Measurements from ENCODE around the gene ALDH1L1.

ALDH1L1 gene

DNA sequence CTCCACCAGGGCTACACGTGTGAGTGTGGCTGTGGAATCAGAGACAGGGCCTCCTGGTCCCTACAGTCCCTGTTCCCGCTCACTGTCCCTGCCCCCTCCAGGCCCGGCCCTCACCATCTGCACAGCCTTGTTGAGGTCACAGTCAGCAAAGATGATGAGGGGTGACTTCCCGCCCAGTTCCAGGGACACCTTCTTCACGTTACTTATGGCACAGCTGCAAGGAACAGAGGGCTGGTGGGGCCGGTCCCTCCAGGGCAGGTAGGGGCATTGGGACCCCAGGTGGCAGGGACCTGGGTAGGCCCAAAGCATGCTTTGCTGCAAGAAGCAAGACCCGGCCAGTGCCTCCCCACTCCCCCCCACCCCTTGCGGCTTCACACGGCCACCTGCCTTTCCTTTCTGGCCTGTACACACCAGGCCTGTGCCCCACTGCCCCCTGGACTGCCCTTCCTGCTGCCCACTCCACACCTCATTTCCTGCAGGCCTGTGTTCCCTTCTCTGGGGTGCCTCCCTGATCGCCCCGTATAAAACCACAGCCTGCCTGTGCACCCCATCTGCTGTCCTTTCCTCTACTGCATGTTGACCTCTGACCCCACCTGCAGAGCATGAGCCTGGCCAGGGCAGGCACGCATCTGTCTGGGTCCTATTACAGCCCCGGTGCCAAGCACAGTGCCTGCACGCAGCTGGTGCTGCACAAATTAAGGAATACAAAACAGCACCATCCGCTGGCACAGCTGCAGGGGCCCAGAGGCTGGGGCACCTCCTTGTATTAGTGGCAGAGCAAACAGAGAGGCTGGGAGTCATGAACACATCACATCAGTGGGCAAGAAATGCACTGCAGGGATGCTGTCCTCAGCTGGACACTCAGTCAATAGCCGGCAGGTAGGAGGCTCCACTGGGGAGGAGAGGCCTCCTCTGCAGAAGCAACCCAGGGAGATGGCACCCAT is 65.7 kb downstream of the ALDH1L1 start:
- H3K4me3 ChIP-seq (ENCODE audit: insufficient read depth, low read length, poor library complexity, severe bottlenecking), result no peak overlapping the region
- TF ChIP-seq EZH2phosphoT487 (conservative IDR thresholded peaks at IDR 0.05; ENCODE audit: low read length), result no peak
- TF ChIP-seq, protein P1, sequence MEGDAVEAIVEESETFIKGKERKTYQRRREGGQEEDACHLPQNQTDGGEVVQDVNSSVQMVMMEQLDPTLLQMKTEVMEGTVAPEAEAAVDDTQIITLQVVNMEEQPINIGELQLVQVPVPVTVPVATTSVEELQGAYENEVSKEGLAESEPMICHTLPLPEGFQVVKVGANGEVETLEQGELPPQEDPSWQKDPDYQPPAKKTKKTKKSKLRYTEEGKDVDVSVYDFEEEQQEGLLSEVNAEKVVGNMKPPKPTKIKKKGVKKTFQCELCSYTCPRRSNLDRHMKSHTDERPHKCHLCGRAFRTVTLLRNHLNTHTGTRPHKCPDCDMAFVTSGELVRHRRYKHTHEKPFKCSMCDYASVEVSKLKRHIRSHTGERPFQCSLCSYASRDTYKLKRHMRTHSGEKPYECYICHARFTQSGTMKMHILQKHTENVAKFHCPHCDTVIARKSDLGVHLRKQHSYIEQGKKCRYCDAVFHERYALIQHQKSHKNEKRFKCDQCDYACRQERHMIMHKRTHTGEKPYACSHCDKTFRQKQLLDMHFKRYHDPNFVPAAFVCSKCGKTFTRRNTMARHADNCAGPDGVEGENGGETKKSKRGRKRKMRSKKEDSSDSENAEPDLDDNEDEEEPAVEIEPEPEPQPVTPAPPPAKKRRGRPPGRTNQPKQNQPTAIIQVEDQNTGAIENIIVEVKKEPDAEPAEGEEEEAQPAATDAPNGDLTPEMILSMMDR (IDR thresholded peaks at IDR 0.05; ENCODE audit: insufficient read depth, low read length, poor library complexity, severe bottlenecking), result no peak
- no peaks in the 10 kb centered on the region for H3K79me2 ChIP-seq (ENCODE audit: insufficient read depth, low read length)
- no peaks in the 10 kb centered on the region for H3K9me3 ChIP-seq (ENCODE audit: insufficient read depth, low read length)
- no peaks in the 10 kb centered on the region for H3K9me2 ChIP-seq (replicated peaks; ENCODE audit: insufficient read depth, low read length)
- no peak overlapping the region for H3K27ac ChIP-seq (ENCODE audit: low read depth, low read length)
- no peaks in the 10 kb centered on the region for H3F3A ChIP-seq (ENCODE audit: insufficient read depth)
- H4K20me1 ChIP-seq (ENCODE audit: low read depth, low read length), result no peaks in the 10 kb centered on the region
- H3K36me3 ChIP-seq (ENCODE audit: low read length), result no peaks in the 10 kb centered on the region
- no peak overlapping the region for H3K4me2 ChIP-seq (ENCODE audit: low read depth, low read length, poor library complexity, severe bottlenecking)
- H2AFZ ChIP-seq (ENCODE audit: low read depth, low read length, severe bottlenecking), result no peak overlapping the region
- H3K27me3 ChIP-seq (ENCODE audit: low read length), result no peaks in the 10 kb centered on the region
- H3K9ac ChIP-seq (ENCODE audit: low read length), result no peak overlapping the region

GRCh38 chr3:126113733-126114442 is 66.5 kb downstream of the ALDH1L1 start:
- Histone ChIP-seq H3K9me3 (ENCODE audit: insufficient read depth, low read length) (no peaks in the 10 kb centered on the region), H3K79me2 (ENCODE audit: insufficient read depth, low read length) (no peaks in the 10 kb centered on the region), H3K27me3 (ENCODE audit: low read length) (no peaks in the 10 kb centered on the region), H3K4me2 (ENCODE audit: low read depth, low read length, poor library complexity, severe bottlenecking) (no peak overlapping the region), H3K9me2 (replicated peaks; ENCODE audit: insufficient read depth, low read length) (no peaks in the 10 kb centered on the region), H3K27ac (ENCODE audit: low read depth, low read length) (no peak overlapping the region), H3K9ac (ENCODE audit: low read length) (no peak overlapping the region), H4K20me1 (ENCODE audit: low read depth, low read length) (no peaks in the 10 kb centered on the region), H3K36me3 (ENCODE audit: low read length) (no peaks in the 10 kb centered on the region), H3K4me3 (ENCODE audit: insufficient read depth, low read length, poor library complexity, severe bottlenecking) (no peak overlapping the region), H3F3A (ENCODE audit: insufficient read depth) (no peaks in the 10 kb centered on the region), H2AFZ (ENCODE audit: low read depth, low read length, severe bottlenecking) (no peak overlapping the region)
- TF ChIP-seq EZH2phosphoT487 (conservative IDR thresholded peaks at IDR 0.05; ENCODE audit: low read length), result no peak
- TF ChIP-seq, protein P1 (IDR thresholded peaks at IDR 0.05; ENCODE audit: insufficient read depth, low read length, poor library complexity, severe bottlenecking), result no peak

GRCh38 chr3:126113238-126113555 is 67.2 kb downstream of the ALDH1L1 start:
- H3K9me2 ChIP-seq (replicated peaks; ENCODE audit: insufficient read depth, low read length), result no peaks in the 10 kb centered on the region
- no peaks in the 10 kb centered on the region for H3K79me2 ChIP-seq (ENCODE audit: insufficient read depth, low read length)
- no peaks in the 10 kb centered on the region for H4K20me1 ChIP-seq (ENCODE audit: low read depth, low read length)
- no peak overlapping the region for H3K27ac ChIP-seq (ENCODE audit: low read depth, low read length)
- H3K9ac ChIP-seq (ENCODE audit: low read length), result no peak overlapping the region
- H3K4me3 ChIP-seq (ENCODE audit: insufficient read depth, low read length, poor library complexity, severe bottlenecking), result no peak overlapping the region
- no peaks in the 10 kb centered on the region for H3F3A ChIP-seq (ENCODE audit: insufficient read depth)
- no peak for TF ChIP-seq EZH2phosphoT487 (conservative IDR thresholded peaks at IDR 0.05; ENCODE audit: low read length)
- TF ChIP-seq, protein P1 (IDR thresholded peaks at IDR 0.05; ENCODE audit: insufficient read depth, low read length, poor library complexity, severe bottlenecking), result no peak
- no peak overlapping the region for H3K4me2 ChIP-seq (ENCODE audit: low read depth, low read length, poor library complexity, severe bottlenecking)
- no peaks in the 10 kb centered on the region for H3K36me3 ChIP-seq (ENCODE audit: low read length)
- no peaks in the 10 kb centered on the region for H3K9me3 ChIP-seq (ENCODE audit: insufficient read depth, low read length)
- no peaks in the 10 kb centered on the region for H3K27me3 ChIP-seq (ENCODE audit: low read length)
- H2AFZ ChIP-seq (ENCODE audit: low read depth, low read length, severe bottlenecking), result no peak overlapping the region

Data from SU-DHL-6 (cell line).